ENCODE results near the gene GPR37. TPM values are rescaled to one million over a fixed set of nuclear protein-coding genes. Genes with fewer than 3 reads are reported as not detected.

Gene GPR37
- total RNA-seq, 1 experiment from 2014 or later: 1.9 TPM

GRCh38 chr7:124792002-124792401 is 26.4 kb upstream of the GPR37 start:
- no peak for TF ChIP-seq CTCF (IDR thresholded peaks at IDR 0.05; ENCODE audit: unreplicated experiment)
- peaks cover 8% of the 10 kb centered on the region for H3K9me3 Mint-ChIP-seq (ENCODE audit: unreplicated experiment)
- POLR2A ChIA-PET: no interaction called here
- H3K4me1 Mint-ChIP-seq (ENCODE audit: insufficient read depth, unreplicated experiment): no peaks in the 10 kb centered on the region
- no peaks in the 10 kb centered on the region for H3K27me3 Mint-ChIP-seq (ENCODE audit: insufficient read depth, unreplicated experiment)
- intact Hi-C loops (cut with micrococcal nuclease): no loop called here
- H3K36me3 Mint-ChIP-seq (ENCODE audit: insufficient read depth, unreplicated experiment): no peaks in the 10 kb centered on the region
- BruUV-seq (replicated peaks): no TSS peak
- no peak overlapping the region for H3K4me3 Mint-ChIP-seq (ENCODE audit: unreplicated experiment)
- CTCF ChIA-PET: interaction anchor here (0.6 to 2.6 kb wide), 3 partner anchors 26 to 621 kb away, joined by 3 to 10 read pairs (median 5); partner anchors contain the start of gene GPR37
- no peak for DNase-seq (ENCODE audit: unreplicated experiment)
- no peak overlapping the region for H3K27ac Mint-ChIP-seq (ENCODE audit: low read depth, unreplicated experiment)

- BruUV-seq (replicated peaks): no TSS peak
- TF ChIP-seq CTCF (IDR thresholded peaks at IDR 0.05; ENCODE audit: unreplicated experiment): no peak
- ChIA-PET CTCF (interaction anchor here (1.4 to 2.6 kb wide), 2 partner anchors 26 to 620 kb away, joined by 5 to 10 read pairs; partner anchors contain the start of gene GPR37), POLR2A (interaction anchor here (1.8 kb wide), 1 partner anchor 26 kb away, joined by 4 read pairs; the partner anchor contains the start of gene GPR37)
- Mint-ChIP-seq H3K27ac (ENCODE audit: low read depth, unreplicated experiment) (no peak overlapping the region), H3K4me3 (ENCODE audit: unreplicated experiment) (no peak overlapping the region), H3K4me1 (ENCODE audit: insufficient read depth, unreplicated experiment) (no peaks in the 10 kb centered on the region), H3K9me3 (ENCODE audit: unreplicated experiment) (peaks cover 7% of the 10 kb centered on the region), H3K27me3 (ENCODE audit: insufficient read depth, unreplicated experiment) (no peaks in the 10 kb centered on the region), H3K36me3 (ENCODE audit: insufficient read depth, unreplicated experiment) (no peaks in the 10 kb centered on the region)
- intact Hi-C loops (cut with micrococcal nuclease): no loop called here
- no peak for DNase-seq (ENCODE audit: unreplicated experiment)
Measured at GRCh38 chr7:124791426-124791825, 25.8 kb upstream of the GPR37 start.

- no peaks in the 10 kb centered on the region for H3K36me3 Mint-ChIP-seq (ENCODE audit: insufficient read depth, unreplicated experiment)
- no peak for TF ChIP-seq CTCF (IDR thresholded peaks at IDR 0.05; ENCODE audit: unreplicated experiment)
- H3K27me3 Mint-ChIP-seq (ENCODE audit: insufficient read depth, unreplicated experiment): no peaks in the 10 kb centered on the region
- POLR2A ChIA-PET: interaction anchor here (1.8 kb wide), 1 partner anchor 25 kb away, joined by 4 read pairs; the partner anchor contains the start of gene GPR37
- intact Hi-C loops (cut with micrococcal nuclease): no loop called here
- no peaks in the 10 kb centered on the region for H3K4me1 Mint-ChIP-seq (ENCODE audit: insufficient read depth, unreplicated experiment)
- DNase-seq (ENCODE audit: unreplicated experiment): no peak
- BruUV-seq (replicated peaks): no TSS peak
- no peak overlapping the region for H3K27ac Mint-ChIP-seq (ENCODE audit: low read depth, unreplicated experiment)
- no peaks in the 10 kb centered on the region for H3K9me3 Mint-ChIP-seq (ENCODE audit: unreplicated experiment)
- CTCF ChIA-PET: interaction anchor here (2.6 kb wide), 1 partner anchor 620 kb away, joined by 10 read pairs; no protein-coding TSS in a partner anchor
- no peak overlapping the region for H3K4me3 Mint-ChIP-seq (ENCODE audit: unreplicated experiment)
Measured at GRCh38 chr7:124790645-124791044, 25.1 kb upstream of the GPR37 start.

- POLR2A ChIA-PET: interaction anchor here (0.8 to 1.2 kb wide), 2 partner anchors 21 to 45 kb away, joined by 3 to 7 read pairs; partner anchors contain the start of gene GPR37
- Mint-ChIP-seq H3K27ac (ENCODE audit: low read depth, unreplicated experiment) (no peak overlapping the region), H3K4me3 (ENCODE audit: unreplicated experiment) (no peak overlapping the region), H3K36me3 (ENCODE audit: insufficient read depth, unreplicated experiment) (no peaks in the 10 kb centered on the region), H3K4me1 (ENCODE audit: insufficient read depth, unreplicated experiment) (no peaks in the 10 kb centered on the region), H3K27me3 (ENCODE audit: insufficient read depth, unreplicated experiment) (no peaks in the 10 kb centered on the region), H3K9me3 (ENCODE audit: unreplicated experiment) (no peaks in the 10 kb centered on the region)
- no peak for DNase-seq (ENCODE audit: unreplicated experiment)
- TF ChIP-seq CTCF (IDR thresholded peaks at IDR 0.05; ENCODE audit: unreplicated experiment): no peak
- no TSS peak for BruUV-seq (replicated peaks)
- intact Hi-C loops (cut with micrococcal nuclease): loop anchor here (1.0 to 2.0 kb wide), 5 partner anchors 21 to 987 kb away; partner anchors contain the start of gene GPR37
- CTCF ChIA-PET: interaction anchor here (0.6 to 4.2 kb wide), 17 partner anchors 9 to 1217 kb away, joined by 3 to 48 read pairs (median 4); partner anchors contain the start of gene GPR37
Measured at GRCh38 chr7:124785994-124786393, 20.4 kb upstream of the GPR37 start.

All from MCF 10A (cell line).